Measurements from ENCODE around the gene NOTCH4.

Gene NOTCH4

DNA sequence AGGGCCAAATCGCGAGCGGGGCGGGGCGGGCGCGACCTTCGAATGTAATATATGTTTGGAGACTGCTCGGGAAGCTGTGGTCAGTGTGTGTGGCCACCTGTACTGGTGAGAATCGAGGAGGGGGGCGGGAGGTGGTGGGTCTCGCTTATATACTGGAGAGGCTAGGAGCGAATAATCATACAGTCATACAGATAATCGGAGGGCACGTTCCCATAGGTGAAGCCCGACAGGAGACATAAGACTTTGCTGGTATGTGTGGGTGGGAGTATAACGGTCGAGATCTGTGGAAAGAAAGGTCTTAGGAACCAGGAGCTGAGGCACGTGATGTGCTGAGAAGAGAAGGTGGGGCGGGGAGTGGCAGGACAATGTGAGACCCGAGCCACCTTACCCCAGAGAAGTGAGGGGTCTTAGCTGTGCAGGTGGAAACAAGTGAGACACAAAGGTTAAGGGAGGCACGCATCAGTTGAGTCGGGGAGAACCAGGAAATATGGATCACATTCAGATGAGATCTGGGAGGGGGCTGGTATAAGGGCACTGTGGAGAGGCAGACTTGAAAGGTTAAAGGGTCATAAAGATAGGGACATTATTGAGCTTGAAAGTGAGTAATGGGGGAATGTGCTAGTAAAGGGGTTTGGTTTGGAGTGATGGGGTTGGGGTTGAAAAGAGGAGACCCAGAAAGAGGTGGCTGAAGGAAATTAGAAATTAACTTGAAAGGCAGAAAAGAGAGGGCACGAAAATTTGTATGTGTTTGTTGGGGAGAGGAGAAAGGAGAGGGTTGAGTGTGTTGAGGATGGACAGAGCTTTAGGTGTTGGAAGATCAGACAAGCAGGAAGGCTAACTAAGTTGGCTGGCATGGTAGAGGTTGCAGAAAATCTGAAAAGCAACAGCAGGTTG lies 45.1 kb downstream of the NOTCH4 start:
- peak; percentile 22 for DNase-seq

GRCh38 chr6:32177788-32178546 lies 45.9 kb downstream of the NOTCH4 start, which contains the start of gene RNF5:
TSS of gene RNF5 (plus strand) at chr6:32178405. CDS start at chr6:32178512, 107 bp downstream.
- DNase-seq = peak; percentile 100

DNA sequence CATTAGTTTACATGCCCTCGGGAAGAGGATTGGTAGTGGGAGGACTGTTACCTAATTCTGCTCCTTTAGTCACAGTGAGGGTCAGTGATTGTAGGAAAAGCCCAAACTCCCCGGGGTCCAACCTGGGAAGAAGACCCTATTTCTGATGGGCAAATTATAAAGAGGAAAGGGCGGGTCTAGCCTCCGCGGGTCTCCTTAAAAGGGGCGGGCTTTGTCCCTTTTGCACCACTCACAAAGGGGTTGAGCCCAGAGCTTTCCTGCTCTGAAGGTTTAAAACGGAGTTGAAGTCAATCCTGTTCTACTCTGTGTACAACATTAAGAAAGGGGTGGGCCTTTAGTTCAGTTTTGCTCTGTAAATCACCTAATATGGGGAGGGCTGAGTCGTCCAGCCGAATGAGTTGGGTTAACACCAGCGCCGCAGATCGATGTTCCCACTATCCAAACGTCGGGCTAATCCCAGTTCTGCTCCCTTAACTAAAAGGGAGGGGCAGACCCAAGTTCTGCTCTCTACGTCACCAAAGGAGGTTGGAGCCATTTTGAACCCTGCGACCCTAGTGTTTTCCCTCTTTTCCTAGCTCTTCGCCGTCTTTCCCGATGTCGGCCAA lies 46.6 kb downstream of the NOTCH4 start:
- DNase-seq = peak; percentile 97

- peak; percentile 96 for DNase-seq
Observed at GRCh38 chr6:32176476-32177182, 47.2 kb downstream of the NOTCH4 start.

DNA sequence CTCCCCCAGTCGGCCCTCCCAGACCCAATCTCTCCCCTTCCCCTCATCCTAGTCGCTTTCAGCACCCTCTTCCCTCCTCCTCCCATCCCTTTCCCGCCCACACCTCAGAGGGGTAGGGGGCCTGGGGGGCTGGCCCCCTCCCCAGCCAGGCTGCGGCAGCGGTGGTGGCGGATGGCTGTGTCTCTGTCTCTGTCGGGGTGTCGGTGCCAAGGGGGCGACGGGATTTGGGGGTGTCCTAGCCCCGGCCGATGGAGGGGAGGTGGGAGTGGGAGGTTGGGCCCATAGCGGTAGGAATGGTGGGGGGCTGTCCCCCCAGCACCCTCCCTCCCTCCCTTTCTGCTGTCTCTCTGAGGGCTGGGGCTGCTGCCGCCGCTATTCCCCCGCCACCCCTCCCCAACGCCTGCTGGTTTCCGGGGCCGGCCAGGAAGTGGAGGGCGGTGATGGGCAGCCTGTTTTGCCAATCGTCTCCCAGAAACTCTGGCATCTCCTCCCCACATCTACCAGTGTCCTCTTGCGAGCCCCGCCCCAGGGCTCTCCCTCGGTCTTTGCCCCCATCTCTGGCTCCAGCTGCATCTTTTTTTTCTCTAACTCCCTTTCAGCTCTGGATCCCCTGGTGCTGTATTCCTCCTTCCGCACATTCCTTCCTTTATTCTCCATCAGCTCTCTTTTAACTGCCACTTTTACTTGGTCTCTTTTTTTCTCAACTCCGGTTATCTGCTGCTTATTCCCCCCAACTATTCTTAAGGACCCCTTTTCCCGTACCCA lies 48.0 kb downstream of the NOTCH4 start, which contains the start of gene AGPAT1:
AGPAT1 (minus strand) TSS at position 374 of the 765 bp plus-strand sequence. CDS start 4,588 bp downstream, outside the sequence.
- peak; percentile 99 for DNase-seq

GRCh38 chr6:32175322-32175710 lies 48.6 kb downstream of the NOTCH4 start:
- no peak for DNase-seq

DNA sequence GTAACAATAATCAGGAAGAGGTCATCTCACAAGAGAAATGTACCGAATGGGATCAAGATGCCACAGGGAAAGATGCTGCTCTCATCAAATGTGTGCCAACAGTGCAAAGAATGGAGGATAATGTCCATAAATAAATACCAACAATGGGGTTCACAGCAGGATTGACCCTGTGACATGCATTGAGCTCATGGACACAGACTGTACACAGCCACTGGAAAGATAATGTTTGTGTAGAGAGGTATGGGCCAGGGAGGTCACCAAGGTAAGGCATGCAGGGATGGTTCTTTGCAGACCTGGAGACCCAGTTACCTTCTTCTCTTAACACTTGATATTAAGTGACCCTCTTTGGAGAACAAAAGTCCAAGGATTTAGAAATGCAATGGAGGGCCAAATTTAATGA lies 49.5 kb downstream of the NOTCH4 start:
- DNase-seq = no peak

GRCh38 chr6:32173051-32173727 lies 50.7 kb downstream of the NOTCH4 start:
- DNase-seq = no peak

DNA sequence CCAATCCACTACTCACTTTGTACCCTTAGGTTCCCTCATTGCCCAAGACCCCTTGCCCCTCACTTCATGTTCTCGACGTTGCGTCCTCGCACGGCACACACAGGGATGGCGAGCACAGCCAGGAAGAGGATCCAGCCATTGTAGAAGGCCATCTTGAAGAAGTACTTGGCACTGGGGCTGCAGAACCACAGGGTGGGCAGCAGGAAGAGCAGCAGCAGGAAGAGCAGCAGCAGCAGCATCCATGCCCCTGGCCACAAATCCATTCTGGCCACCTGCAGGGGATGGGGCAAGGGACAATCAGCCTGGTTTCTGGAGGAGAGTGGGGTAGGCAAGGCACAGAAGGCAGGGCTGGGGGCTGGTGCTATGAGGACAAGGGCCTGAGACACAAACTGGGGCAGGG lies 52.6 kb downstream of the NOTCH4 start:
- DNase-seq = no peak

- no peak for DNase-seq
Observed at GRCh38 chr6:32170294-32170693, 53.6 kb downstream of the NOTCH4 start.

DNA sequence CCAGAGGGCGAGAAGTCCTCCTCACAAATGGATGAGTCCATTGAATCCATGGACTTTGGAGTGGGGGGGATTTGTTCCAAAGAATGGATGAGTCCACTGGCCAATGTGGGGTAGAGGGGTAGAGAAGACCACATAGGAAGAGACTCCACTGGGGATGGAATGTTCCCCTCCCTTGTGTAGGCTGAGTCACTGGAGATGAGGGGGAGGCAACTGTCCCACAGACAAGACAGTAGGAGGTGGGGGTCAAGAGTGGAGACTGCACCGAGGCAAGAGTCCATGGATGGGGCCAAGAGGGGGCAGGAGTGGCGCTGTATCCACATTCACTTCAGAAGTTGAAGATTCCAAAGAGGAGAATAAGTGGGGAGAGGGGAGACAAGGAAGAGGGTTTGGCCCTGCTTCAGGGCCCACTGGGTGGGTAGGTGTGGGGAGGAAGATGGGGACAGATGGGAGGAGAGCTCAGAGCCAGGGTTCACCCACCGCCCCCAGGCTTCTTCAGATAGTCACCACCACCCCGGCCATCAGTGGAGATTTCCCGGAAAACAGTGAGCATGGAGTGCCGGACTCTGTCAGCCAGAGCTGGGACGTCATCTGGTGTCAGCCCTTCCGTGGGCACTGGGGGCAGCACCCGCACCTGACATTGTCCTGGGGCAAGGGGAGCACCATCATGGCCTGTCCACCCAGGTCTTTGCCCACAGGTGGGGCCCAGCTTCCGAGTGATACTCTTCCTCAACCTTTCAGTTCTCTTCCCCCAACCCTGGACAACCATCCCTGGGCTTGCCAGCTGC lies 54.9 kb downstream of the NOTCH4 start:
- no peak for DNase-seq

GRCh38 chr6:32168350-32168749 lies 55.5 kb downstream of the NOTCH4 start:
- DNase-seq = no peak

DNA sequence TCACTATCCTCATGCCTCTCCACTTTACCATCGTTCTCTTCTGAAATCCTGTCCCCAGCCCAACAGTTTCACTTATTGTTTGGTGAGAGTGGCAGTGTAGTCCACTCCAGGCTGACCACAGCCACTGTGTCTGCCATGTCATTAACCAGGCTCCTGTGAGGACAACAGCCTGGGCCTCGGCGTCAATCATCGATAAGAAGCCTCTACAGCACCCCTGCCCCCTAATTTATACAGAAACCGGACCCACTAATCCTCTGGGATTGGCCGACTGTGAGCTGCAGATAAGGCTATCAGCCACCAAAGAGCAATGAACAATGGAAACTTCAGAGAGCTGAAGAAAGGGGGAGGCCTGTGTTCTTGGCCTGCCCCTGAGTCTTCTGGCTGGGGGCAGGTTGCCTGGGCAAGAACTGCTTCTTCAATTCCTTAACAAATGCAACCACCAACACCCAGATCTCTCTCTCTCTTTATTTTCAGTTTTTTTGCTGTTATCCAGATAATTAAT lies 56.1 kb downstream of the NOTCH4 start:
- DNase-seq = no peak

- no peak for DNase-seq
Observed at GRCh38 chr6:32167154-32167760, 56.6 kb downstream of the NOTCH4 start.

- DNase-seq = no peak
Observed at GRCh38 chr6:32166411-32167061, 57.3 kb downstream of the NOTCH4 start.

- no peak for DNase-seq
Observed at GRCh38 chr6:32164295-32164694, 59.6 kb downstream of the NOTCH4 start, which contains the start of gene EGFL8. TSS of gene EGFL8 (plus strand) at chr6:32164595. CDS start at chr6:32166166, 1,571 bp downstream.

DNA sequence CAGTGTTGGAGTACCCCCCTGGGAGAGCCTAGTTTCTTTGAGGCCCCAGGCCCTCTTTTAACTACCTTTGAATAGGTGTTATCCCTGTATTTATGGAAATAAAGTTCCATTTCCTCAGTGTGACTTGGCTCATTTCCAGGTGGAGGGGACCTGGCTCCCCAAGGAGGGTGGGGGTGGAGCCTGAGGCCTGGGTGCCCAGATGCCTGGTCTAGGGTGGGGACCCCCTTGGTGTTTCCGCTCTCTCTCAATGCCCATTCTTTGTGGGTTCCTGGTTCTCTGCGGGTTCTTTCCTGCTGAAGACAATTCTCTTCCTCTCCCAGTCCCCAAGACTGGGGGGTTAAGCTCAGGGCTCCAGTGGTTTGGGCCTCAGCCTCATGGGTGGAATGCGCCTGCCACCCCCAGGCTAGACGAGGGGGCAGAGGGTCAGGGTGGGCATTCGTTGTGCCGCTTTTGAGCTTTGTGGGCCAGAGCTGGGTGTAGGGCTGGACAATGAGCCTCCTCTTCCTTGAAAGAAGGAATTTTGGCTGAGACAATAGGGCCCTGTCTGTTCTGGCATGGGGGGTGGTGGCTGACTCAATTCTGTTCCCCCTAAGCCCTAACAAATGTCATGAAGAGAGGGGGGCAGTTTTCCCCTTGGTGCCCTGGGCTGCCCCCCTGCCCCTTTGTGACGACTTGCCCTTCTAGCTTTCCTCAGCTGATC lies 60.2 kb downstream of the NOTCH4 start:
- DNase-seq = no peak

DNA sequence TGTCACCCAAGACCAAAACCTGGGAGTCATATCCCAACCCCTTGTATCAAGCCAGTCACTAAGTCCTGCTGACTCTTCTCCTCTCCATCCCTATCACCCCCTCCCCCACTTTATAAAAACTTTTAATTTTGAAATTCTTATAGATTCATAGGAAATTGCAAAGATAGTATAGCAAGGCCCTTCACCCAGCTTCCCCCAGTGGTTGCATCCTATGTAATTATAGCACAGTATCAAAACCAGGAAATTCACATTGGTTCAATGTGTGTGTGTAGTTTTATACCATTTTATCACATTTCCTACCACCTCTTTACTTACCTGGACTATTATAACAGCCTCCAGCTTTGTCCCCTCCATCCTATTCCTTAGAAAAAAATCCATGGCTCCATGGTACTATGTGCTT lies 65.8 kb downstream of the NOTCH4 start:
- no peak for DNase-seq
